HG03354 (cell line): Measurements from ENCODE around the gene GRXCR1.
A peak's percentile ranks its signal among the peaks of the same experiment; 100 is the strongest.

Experiments used
- ATAC-seq: cut with Tn5 transposase; IDR thresholded peaks from one replicate; pipeline ENCODE4 v1.9.1; 2021; ENCODE audit warnings: mild to moderate bottlenecking; ENCODE audit not compliant: unreplicated experiment, poor library complexity, severe bottlenecking

Gene GRXCR1

GRCh38 chr4:42923431-42923830 lies 30.9 kb downstream of the GRXCR1 start:
- ATAC-seq, result no peak

GRCh38 chr4:42925921-42926320 lies 33.4 kb downstream of the GRXCR1 start:
- no peak for ATAC-seq

- no peak for ATAC-seq
Observed at GRCh38 chr4:42927946-42928345, 35.4 kb downstream of the GRXCR1 start.

GRCh38 chr4:42928582-42928981 lies 36.1 kb downstream of the GRXCR1 start:
- ATAC-seq, result no peak

GRCh38 chr4:42942216-42942615 lies 49.7 kb downstream of the GRXCR1 start:
- no peak for ATAC-seq

GRCh38 chr4:42945874-42946273 lies 53.4 kb downstream of the GRXCR1 start:
- ATAC-seq, result no peak

- no peak for ATAC-seq
Observed at GRCh38 chr4:42953321-42953720, 60.8 kb downstream of the GRXCR1 start.

GRCh38 chr4:42954963-42955669 lies 62.6 kb downstream of the GRXCR1 start:
- no peak for ATAC-seq

GRCh38 chr4:42955746-42956505 lies 63.4 kb downstream of the GRXCR1 start:
- no peak for ATAC-seq

GRCh38 chr4:42965326-42965725 lies 72.8 kb downstream of the GRXCR1 start:
- ATAC-seq, result no peak

- no peak for ATAC-seq
Observed at GRCh38 chr4:42985976-42986375, 93.5 kb downstream of the GRXCR1 start.

GRCh38 chr4:42995343-42995944 lies 102.9 kb downstream of the GRXCR1 start:
- ATAC-seq, result peak; percentile 94

- ATAC-seq, result no peak
Observed at GRCh38 chr4:43008793-43009192, 116.3 kb downstream of the GRXCR1 start.

- no peak for ATAC-seq
Observed at GRCh38 chr4:43014256-43014655, 121.7 kb downstream of the GRXCR1 start.

- ATAC-seq, result no peak
Observed at GRCh38 chr4:43041632-43042031, 149.1 kb downstream of the GRXCR1 start.

- no peak for ATAC-seq
Observed at GRCh38 chr4:43047058-43047457, 154.5 kb downstream of the GRXCR1 start.

- no peak for ATAC-seq
Observed at GRCh38 chr4:43048570-43048969, 156.1 kb downstream of the GRXCR1 start.

- ATAC-seq, result no peak
Observed at GRCh38 chr4:43049326-43049725, 156.8 kb downstream of the GRXCR1 start.

- no peak for ATAC-seq
Observed at GRCh38 chr4:43066415-43066814, 173.9 kb downstream of the GRXCR1 start.

GRCh38 chr4:43071069-43071468 lies 178.6 kb downstream of the GRXCR1 start:
- ATAC-seq, result no peak
